Caco-2 (cell line): ENCODE measurements around the gene AKAP1. TPM values are rescaled to one million over a fixed set of nuclear protein-coding genes. Genes with fewer than 3 reads are reported as not detected.

Experiments
- BruUV-seq: library from RNA; stranded (reverse); fragments of 400-500 nt; replicated peaks from 2 replicates; lab custom pipeline; 2021; lab: Mats Ljungman, UMichigan
- CTCF ChIA-PET: fragments of 300-600 bp; sonication (Branson Sonifier 250); formaldehyde crosslinking; loops from one replicate; lab custom pipeline; 2022; ENCODE audit warnings: antibody characterized with exemption; lab: Charles Lee
- POLR2A ChIA-PET: fragments of 300-600 bp; sonication (Branson Sonifier 250); formaldehyde crosslinking; loops from one replicate; lab custom pipeline; 2022; ENCODE audit warnings: antibody characterized with exemption; lab: Charles Lee
- DNase-seq, 2 experiments: peaks; one replicate each; pipeline versions ENCODE4 v3.0.0 to v3.0.0-alpha.2; 2020 to 2022
- H3K27me3 ChIP-seq: replicated peaks from 2 replicates; pipeline ENCODE4 v1.6.0; 2011; ENCODE audit warnings: low read length; ENCODE audit not compliant: control insufficient read depth, insufficient read depth
- H3K36me3 ChIP-seq: 2 replicates; pipeline ENCODE4 v1.5.1; 2011; ENCODE audit warnings: low read length; ENCODE audit not compliant: control insufficient read depth, insufficient read depth
- H3K4me1 ChIP-seq: fragments of 250-450 bp; sonication (Bioruptor Pico); 2 replicates; pipeline ENCODE4 v1.5.1; 2020; ENCODE audit warnings: mild to moderate bottlenecking
- H3K4me3 ChIP-seq: 2 replicates; pipeline ENCODE4 v1.5.1; 2011; ENCODE audit warnings: low read depth, mild to moderate bottlenecking, control low read depth, low read length
- H3K9me3 ChIP-seq: fragments of 250-450 bp; sonication (Bioruptor Pico); 2 replicates; pipeline ENCODE4 v1.5.1; 2020; ENCODE audit warnings: mild to moderate bottlenecking, moderate library complexity
- H3K27ac Mint-ChIP-seq: one replicate; pipeline ENCODE4 v1.8.0; 2022; ENCODE audit warnings: mixed read lengths; ENCODE audit not compliant: unreplicated experiment
- H3K27me3 Mint-ChIP-seq: one replicate; pipeline ENCODE4 v1.8.0; 2022; ENCODE audit warnings: mixed read lengths; ENCODE audit not compliant: insufficient read depth, unreplicated experiment
- H3K36me3 Mint-ChIP-seq: one replicate; pipeline ENCODE4 v1.8.0; 2022; ENCODE audit warnings: mild to moderate bottlenecking, mixed read lengths; ENCODE audit not compliant: insufficient read depth, unreplicated experiment
- H3K4me1 Mint-ChIP-seq: one replicate; pipeline ENCODE4 v1.8.0; 2022; ENCODE audit warnings: low read depth, mixed read lengths; ENCODE audit not compliant: unreplicated experiment
- H3K4me3 Mint-ChIP-seq: one replicate; pipeline ENCODE4 v1.8.0; 2022; ENCODE audit warnings: mild to moderate bottlenecking, moderate library complexity, mixed read lengths; ENCODE audit not compliant: unreplicated experiment
- H3K9me3 Mint-ChIP-seq: one replicate; pipeline ENCODE4 v1.8.0; 2022; ENCODE audit warnings: mixed read lengths; ENCODE audit not compliant: unreplicated experiment
- intact Hi-C: fragments of 100-400 bp; cut with micrococcal nuclease; formaldehyde crosslinking; loops from one replicate; pipeline ENCODE4 v1.10.0; 2022; ENCODE audit not compliant: unreplicated experiment
- total RNA-seq: library from RNA; stranded (reverse); gene quantifications from 2 replicates; pipeline ENCODE4 v1.2.3, GENCODE V29; 2022
- TF ChIP-seq, protein P1 (sequence below), 2 experiments: fragments of 200-600 bp in 1 of 2; IDR thresholded peaks; 1 replicate in 1 of 2; 2 replicates in 1 of 2; pipeline versions ENCODE4 v1.5.1 to v1.8.0; 2011 to 2022; ENCODE audit warnings: antibody characterized with exemption in 1 of 2, control low read depth in 1 of 2, inconsistent platforms in 1 of 2, low read depth in 1 of 2, low read length in 1 of 2, mild to moderate bottlenecking in 1 of 2, moderate library complexity in 1 of 2; ENCODE audit not compliant: insufficient read depth in 1 of 2, severe bottlenecking in 1 of 2, unreplicated experiment in 1 of 2

The AKAP1 gene
- total RNA-seq, 1 experiment from 2014 or later = 87.1 TPM

DNA sequence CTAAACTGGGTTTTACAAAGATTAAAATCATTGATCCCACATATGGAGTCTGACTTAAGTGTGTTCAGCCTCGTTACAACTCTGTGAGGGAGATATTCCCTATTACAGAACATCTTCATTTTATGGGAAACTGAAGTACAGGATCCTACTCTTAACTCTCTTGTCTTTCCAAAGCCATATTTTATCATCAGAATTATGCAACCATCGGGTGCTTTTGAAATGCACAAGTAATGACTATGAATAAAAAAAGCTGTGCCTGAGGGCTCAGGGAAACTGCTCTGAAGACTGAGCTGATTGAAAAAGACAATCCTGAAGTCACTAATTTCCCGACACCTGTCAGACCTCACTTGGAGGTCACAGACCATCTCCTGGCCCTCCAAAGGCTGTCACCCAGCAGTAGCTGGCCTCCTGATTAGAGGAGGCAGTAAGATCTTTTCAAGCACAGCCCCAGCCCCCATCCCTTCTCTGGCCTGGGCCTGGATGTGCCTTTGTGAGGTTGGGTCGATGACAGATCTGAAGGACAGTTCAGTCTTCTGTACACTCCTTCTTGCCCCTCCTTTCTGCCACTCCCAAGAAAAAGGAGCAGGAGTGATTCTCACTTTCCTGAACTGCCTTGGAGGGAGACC, 5.6 kb downstream of the AKAP1 start:
- no peak overlapping the region for H3K27ac Mint-ChIP-seq
- no TSS peak for BruUV-seq
- TF ChIP-seq, protein P1, sequence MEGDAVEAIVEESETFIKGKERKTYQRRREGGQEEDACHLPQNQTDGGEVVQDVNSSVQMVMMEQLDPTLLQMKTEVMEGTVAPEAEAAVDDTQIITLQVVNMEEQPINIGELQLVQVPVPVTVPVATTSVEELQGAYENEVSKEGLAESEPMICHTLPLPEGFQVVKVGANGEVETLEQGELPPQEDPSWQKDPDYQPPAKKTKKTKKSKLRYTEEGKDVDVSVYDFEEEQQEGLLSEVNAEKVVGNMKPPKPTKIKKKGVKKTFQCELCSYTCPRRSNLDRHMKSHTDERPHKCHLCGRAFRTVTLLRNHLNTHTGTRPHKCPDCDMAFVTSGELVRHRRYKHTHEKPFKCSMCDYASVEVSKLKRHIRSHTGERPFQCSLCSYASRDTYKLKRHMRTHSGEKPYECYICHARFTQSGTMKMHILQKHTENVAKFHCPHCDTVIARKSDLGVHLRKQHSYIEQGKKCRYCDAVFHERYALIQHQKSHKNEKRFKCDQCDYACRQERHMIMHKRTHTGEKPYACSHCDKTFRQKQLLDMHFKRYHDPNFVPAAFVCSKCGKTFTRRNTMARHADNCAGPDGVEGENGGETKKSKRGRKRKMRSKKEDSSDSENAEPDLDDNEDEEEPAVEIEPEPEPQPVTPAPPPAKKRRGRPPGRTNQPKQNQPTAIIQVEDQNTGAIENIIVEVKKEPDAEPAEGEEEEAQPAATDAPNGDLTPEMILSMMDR (IDR thresholded peaks at IDR 0.05; ENCODE audit: insufficient read depth in 1 of 2, low read depth in 1 of 2, low read length in 1 of 2, severe bottlenecking in 1 of 2, unreplicated experiment in 1 of 2) = no peak
- no peaks in the 10 kb centered on the region for H3K27me3 ChIP-seq
- H3K9me3 Mint-ChIP-seq = no peaks in the 10 kb centered on the region
- CTCF ChIA-PET = no interaction called here
- POLR2A ChIA-PET = no interaction called here
- peaks cover 19% of the 10 kb centered on the region for H3K4me1 Mint-ChIP-seq
- no peak overlapping the region for H3K4me3 ChIP-seq
- H3K4me3 Mint-ChIP-seq = no peak overlapping the region
- peaks cover 14% of the 10 kb centered on the region for H3K36me3 Mint-ChIP-seq
- no peaks in the 10 kb centered on the region for H3K9me3 ChIP-seq
- H3K27me3 Mint-ChIP-seq = no peaks in the 10 kb centered on the region
- peaks cover 18% of the 10 kb centered on the region for H3K4me1 ChIP-seq
- DNase-seq = no peak
- peaks cover 2% of the 10 kb centered on the region; the same call in 1 of the 2 replicates for H3K36me3 ChIP-seq
- intact Hi-C loops = no loop called here

DNA sequence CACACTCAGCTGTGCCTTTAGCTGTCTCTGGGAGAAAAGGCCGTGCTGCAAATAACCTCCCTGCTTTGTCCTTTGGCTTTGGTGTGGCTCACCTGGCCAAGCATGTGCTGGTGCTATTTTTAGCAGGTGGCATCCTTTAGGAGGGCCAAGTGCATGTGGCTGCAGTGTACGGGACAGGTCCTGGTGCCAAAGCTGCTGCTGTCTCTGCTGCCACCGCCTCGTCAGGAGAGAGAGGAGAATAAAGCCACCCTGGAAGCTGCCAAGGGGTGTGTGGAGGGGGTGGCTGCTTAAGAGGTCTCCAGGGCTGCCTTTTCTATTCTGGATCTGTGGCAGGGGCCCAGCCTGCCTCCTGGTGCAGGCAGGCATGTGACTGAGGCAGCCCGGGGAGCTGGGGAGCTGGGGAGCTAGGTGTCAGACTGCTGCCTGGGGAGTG, 6.2 kb downstream of the AKAP1 start:
- no peaks in the 10 kb centered on the region for H3K9me3 ChIP-seq
- TF ChIP-seq, protein P1 (IDR thresholded peaks at IDR 0.05; ENCODE audit: insufficient read depth in 1 of 2, low read depth in 1 of 2, low read length in 1 of 2, severe bottlenecking in 1 of 2, unreplicated experiment in 1 of 2) = no peak
- H3K4me3 ChIP-seq = no peak overlapping the region
- POLR2A ChIA-PET = no interaction called here
- no TSS peak for BruUV-seq
- DNase-seq = no peak
- Mint-ChIP-seq H3K36me3 (peaks cover 17% of the 10 kb centered on the region), H3K9me3 (no peaks in the 10 kb centered on the region), H3K27me3 (no peaks in the 10 kb centered on the region), H3K4me3 (no peak overlapping the region), H3K4me1 (peaks cover 19% of the 10 kb centered on the region), H3K27ac (no peak overlapping the region)
- no peaks in the 10 kb centered on the region for H3K27me3 ChIP-seq
- H3K4me1 ChIP-seq = peaks cover 18% of the 10 kb centered on the region
- CTCF ChIA-PET = no interaction called here
- intact Hi-C loops = no loop called here
- peaks cover 2% of the 10 kb centered on the region; the same call in 1 of the 2 replicates for H3K36me3 ChIP-seq

DNA sequence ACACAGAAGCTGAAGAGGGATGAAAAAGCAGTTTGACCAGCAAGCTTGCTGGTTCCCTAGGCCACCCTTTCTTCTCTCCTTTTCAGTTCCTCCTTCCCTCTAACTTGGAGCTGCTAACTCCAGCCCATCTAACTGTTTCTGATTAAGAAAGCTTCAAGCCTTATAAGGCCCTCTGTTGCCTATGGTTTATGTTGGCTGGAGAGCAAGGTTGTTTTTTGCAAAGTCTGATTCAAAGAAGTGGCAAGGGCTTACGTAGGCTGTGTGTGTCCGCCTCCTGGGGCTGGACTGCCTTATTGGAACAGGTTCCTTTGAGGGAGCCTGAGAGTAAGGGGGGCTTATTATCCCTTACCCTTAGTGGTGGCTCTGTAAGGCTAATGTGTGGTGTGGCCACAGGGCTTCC, 7.1 kb downstream of the AKAP1 start:
- Histone ChIP-seq H3K27me3 (no peaks in the 10 kb centered on the region), H3K36me3 (peaks cover 1% of the 10 kb centered on the region), H3K4me1 (peaks cover 20% of the 10 kb centered on the region), H3K4me3 (no peak overlapping the region), H3K9me3 (no peaks in the 10 kb centered on the region)
- intact Hi-C loops = no loop called here
- no TSS peak for BruUV-seq
- Mint-ChIP-seq H3K9me3 (no peaks in the 10 kb centered on the region), H3K36me3 (peaks cover 24% of the 10 kb centered on the region), H3K27me3 (no peaks in the 10 kb centered on the region), H3K4me1 (peaks cover 15% of the 10 kb centered on the region), H3K4me3 (no peak overlapping the region), H3K27ac (no peak overlapping the region)
- DNase-seq = no peak
- CTCF ChIA-PET = no interaction called here
- TF ChIP-seq, protein P1 (IDR thresholded peaks at IDR 0.05; ENCODE audit: insufficient read depth in 1 of 2, low read depth in 1 of 2, low read length in 1 of 2, severe bottlenecking in 1 of 2, unreplicated experiment in 1 of 2) = no peak
- POLR2A ChIA-PET = no interaction called here
